HEK293T (cell line): Measurements from ENCODE around the gene ERC1.

Source experiments
- CTCF ChIA-PET: fragments of 350-600 bp; formaldehyde crosslinking; extraction: SDS; loops from one replicate; lab custom pipeline; 2021; ENCODE audit warnings: antibody characterized with exemption, inconsistent platforms; lab: Yijun Ruan, JAX
- POLR2A ChIA-PET: fragments of 350-600 bp; formaldehyde crosslinking; extraction: SDS; loops from one replicate; lab custom pipeline; 2020; ENCODE audit warnings: antibody characterized with exemption, inconsistent platforms; lab: Yijun Ruan, JAX
- DNase-seq: peaks from one replicate; pipeline ENCODE4 v3.0.0; 2012; ENCODE audit warnings: mixed read lengths; ENCODE audit errors: extremely low spot score
- ARNT ChIP-seq: fragments of 450-650 bp; IDR thresholded peaks from 2 replicates; pipeline ENCODE4 v1.6.1; 2017; ENCODE audit warnings: mild to moderate bottlenecking
- BHLHE40 ChIP-seq: fragments of 450-650 bp; IDR thresholded peaks from 2 replicates; pipeline ENCODE4 v1.6.1; 2016; ENCODE audit warnings: mild to moderate bottlenecking, moderate library complexity, borderline replicate concordance
- CTBP1 ChIP-seq: fragments of 450-650 bp; IDR thresholded peaks from 2 replicates; pipeline ENCODE4 v1.6.1; 2016; ENCODE audit warnings: borderline replicate concordance
- ELF4 ChIP-seq: fragments of 450-650 bp; IDR thresholded peaks from 2 replicates; pipeline ENCODE4 v1.6.1; 2017; ENCODE audit warnings: antibody characterized with exemption
- FOXA1 ChIP-seq: fragments of 450-650 bp; IDR thresholded peaks from 2 replicates; pipeline ENCODE4 v1.6.1; 2016; ENCODE audit warnings: mild to moderate bottlenecking
- FOXK2 ChIP-seq: fragments of 450-650 bp; IDR thresholded peaks from 2 replicates; pipeline ENCODE4 v1.6.1; 2016; ENCODE audit warnings: mild to moderate bottlenecking
- FOXM1 ChIP-seq: fragments of 450-650 bp; IDR thresholded peaks from 2 replicates; pipeline ENCODE4 v1.6.1; 2017; ENCODE audit warnings: mild to moderate bottlenecking, borderline replicate concordance
- HDGF ChIP-seq: fragments of 450-650 bp; IDR thresholded peaks from 2 replicates; pipeline ENCODE4 v1.6.1; 2017; ENCODE audit warnings: antibody characterized with exemption, borderline replicate concordance
- L3MBTL2 ChIP-seq: fragments of 450-650 bp; conservative IDR thresholded peaks from 2 replicates; pipeline ENCODE4 v1.6.1; 2016; ENCODE audit warnings: mild to moderate bottlenecking
- LEF1 ChIP-seq: fragments of 450-650 bp; IDR thresholded peaks from 2 replicates; pipeline ENCODE4 v1.6.1; 2017; ENCODE audit warnings: mild to moderate bottlenecking, borderline replicate concordance
- NFRKB ChIP-seq: fragments of 450-650 bp; IDR thresholded peaks from 2 replicates; pipeline ENCODE4 v1.6.1; 2016; ENCODE audit warnings: mild to moderate bottlenecking, moderate library complexity
- SP1 ChIP-seq: fragments of 450-650 bp; IDR thresholded peaks from 2 replicates; pipeline ENCODE4 v1.6.1; 2017
- SUZ12 ChIP-seq: fragments of 450-650 bp; IDR thresholded peaks from 2 replicates; pipeline ENCODE4 v1.6.1; 2016; ENCODE audit warnings: mild to moderate bottlenecking
- TARDBP ChIP-seq: fragments of 450-650 bp; IDR thresholded peaks from 2 replicates; pipeline ENCODE4 v1.6.1; 2016
- ZNF384 ChIP-seq: fragments of 450-650 bp; IDR thresholded peaks from 2 replicates; pipeline ENCODE4 v1.6.1; 2016
- TF ChIP-seq, protein P1 (sequence below): fragments of 450-650 bp; IDR thresholded peaks from 2 replicates; pipeline ENCODE4 v1.6.1; 2016

The ERC1 gene

GRCh38 chr12:1375323-1375722, 384.3 kb downstream of the ERC1 start:
- POLR2A ChIA-PET = no interaction called here
- no peak for DNase-seq
- no peak for TF ChIP-seq NFRKB
- TF ChIP-seq FOXA1 = no peak
- no peak for TF ChIP-seq TARDBP
- TF ChIP-seq ARNT = no peak
- TF ChIP-seq LEF1 = no peak
- no peak for TF ChIP-seq ZNF384
- TF ChIP-seq ELF4 = no peak
- no peak for TF ChIP-seq BHLHE40
- no peak for TF ChIP-seq L3MBTL2
- TF ChIP-seq FOXM1 = no peak
- no peak for TF ChIP-seq SP1
- TF ChIP-seq CTBP1 = no peak
- no peak for TF ChIP-seq FOXK2
- no peak for TF ChIP-seq HDGF
- TF ChIP-seq, protein P1, sequence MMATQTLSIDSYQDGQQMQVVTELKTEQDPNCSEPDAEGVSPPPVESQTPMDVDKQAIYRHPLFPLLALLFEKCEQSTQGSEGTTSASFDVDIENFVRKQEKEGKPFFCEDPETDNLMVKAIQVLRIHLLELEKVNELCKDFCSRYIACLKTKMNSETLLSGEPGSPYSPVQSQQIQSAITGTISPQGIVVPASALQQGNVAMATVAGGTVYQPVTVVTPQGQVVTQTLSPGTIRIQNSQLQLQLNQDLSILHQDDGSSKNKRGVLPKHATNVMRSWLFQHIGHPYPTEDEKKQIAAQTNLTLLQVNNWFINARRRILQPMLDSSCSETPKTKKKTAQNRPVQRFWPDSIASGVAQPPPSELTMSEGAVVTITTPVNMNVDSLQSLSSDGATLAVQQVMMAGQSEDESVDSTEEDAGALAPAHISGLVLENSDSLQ = no peak
- no peak for TF ChIP-seq SUZ12
- CTCF ChIA-PET = no interaction called here

DNA sequence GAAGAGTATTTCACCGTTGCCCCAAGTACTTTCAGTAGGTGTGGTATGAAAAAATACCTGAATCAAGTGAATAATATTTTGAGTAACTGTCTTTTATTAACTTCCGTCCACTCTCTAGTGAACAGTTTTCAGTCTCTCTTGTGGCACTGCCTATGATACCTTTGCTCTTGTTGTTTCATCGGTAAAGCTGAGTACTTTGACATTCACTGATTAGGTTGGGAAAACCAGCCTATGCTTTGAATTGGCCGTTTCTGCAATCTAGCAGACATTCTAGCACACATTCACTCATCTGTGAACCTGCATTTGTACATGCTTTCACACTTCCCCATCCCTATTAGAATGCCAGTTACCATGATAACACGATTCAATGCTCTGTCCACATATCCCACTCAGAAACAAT, 386.1 kb downstream of the ERC1 start:
- no peak for DNase-seq
- TF ChIP-seq FOXM1 = no peak
- TF ChIP-seq FOXA1 = no peak
- no peak for TF ChIP-seq ARNT
- TF ChIP-seq NFRKB = no peak
- no peak for TF ChIP-seq SUZ12
- no peak for TF ChIP-seq TARDBP
- TF ChIP-seq HDGF = no peak
- no peak for TF ChIP-seq SP1
- no peak for TF ChIP-seq ELF4
- TF ChIP-seq, protein P1 = no peak
- no peak for TF ChIP-seq CTBP1
- no peak for TF ChIP-seq ZNF384
- TF ChIP-seq BHLHE40 = no peak
- TF ChIP-seq LEF1 = no peak
- TF ChIP-seq L3MBTL2 = no peak
- TF ChIP-seq FOXK2 = no peak
- CTCF ChIA-PET = no interaction called here
- POLR2A ChIA-PET = no interaction called here

DNA sequence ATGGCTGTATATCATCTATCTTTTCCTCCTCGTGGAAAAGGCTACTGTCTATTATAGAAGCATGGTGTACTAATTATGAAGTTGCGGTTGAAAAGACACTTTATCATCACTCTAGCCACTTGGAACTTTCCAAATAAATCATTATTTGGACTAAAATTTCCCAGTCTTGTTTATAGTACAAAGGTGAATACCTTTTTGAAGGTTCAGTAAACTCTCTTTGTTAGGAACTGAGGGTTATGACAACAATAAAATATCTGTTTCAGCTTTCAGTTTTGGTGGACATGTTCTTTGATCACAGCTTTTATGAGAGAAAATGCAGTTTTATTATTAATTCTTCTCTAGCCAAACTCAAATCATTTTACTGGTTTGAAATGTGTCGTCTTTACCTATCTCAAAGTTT, 386.7 kb downstream of the ERC1 start:
- ChIA-PET POLR2A (no interaction called here), CTCF (no interaction called here)
- TF ChIP-seq ZNF384 (no peak), SP1 (no peak), CTBP1 (no peak), FOXM1 (no peak), SUZ12 (no peak), ELF4 (no peak), FOXA1 (no peak), LEF1 (no peak), L3MBTL2 (no peak), BHLHE40 (no peak), TARDBP (no peak), FOXK2 (no peak), ARNT (no peak), NFRKB (no peak), HDGF (no peak)
- TF ChIP-seq, protein P1 = no peak
- DNase-seq = no peak

GRCh38 chr12:1380171-1380851, 389.3 kb downstream of the ERC1 start:
- DNase-seq = no peak
- TF ChIP-seq ARNT (no peak), ELF4 (no peak), SP1 (no peak), HDGF (no peak), NFRKB (no peak), BHLHE40 (no peak), FOXM1 (no peak), ZNF384 (no peak), TARDBP (no peak), FOXK2 (no peak), LEF1 (no peak), CTBP1 (no peak)
- TF ChIP-seq, protein P1 = no peak
- ChIA-PET CTCF (no interaction called here), POLR2A (interaction anchor here (0.6 kb wide), 1 partner anchor 82 kb away, joined by 3 read pairs; no protein-coding TSS in a partner anchor)

DNA sequence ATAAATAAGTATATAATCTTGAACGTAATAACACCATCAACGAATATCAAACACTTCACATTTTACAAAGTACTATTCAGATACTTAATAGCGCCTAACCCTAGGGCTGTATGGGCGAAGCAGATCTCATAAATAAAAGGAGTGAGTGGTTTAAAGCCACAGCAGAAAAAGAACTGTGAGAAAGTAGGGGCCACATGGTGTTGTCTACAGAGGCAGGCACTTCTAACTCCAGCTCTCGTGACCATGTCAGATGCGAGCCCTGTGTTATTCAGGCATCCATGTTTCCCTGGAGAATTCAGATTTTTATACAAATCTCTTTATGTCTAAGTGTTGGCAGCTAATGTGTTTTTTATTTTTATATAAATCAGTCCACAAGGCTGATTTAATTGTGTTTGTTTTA, 391.1 kb downstream of the ERC1 start:
- TF ChIP-seq FOXM1 = no peak
- TF ChIP-seq, protein P1 = no peak
- no peak for TF ChIP-seq SUZ12
- no peak for TF ChIP-seq LEF1
- TF ChIP-seq HDGF = no peak
- no peak for TF ChIP-seq ARNT
- TF ChIP-seq NFRKB = no peak
- no peak for TF ChIP-seq SP1
- no peak for TF ChIP-seq FOXA1
- TF ChIP-seq TARDBP = no peak
- POLR2A ChIA-PET = interaction anchor here (1.3 kb wide), 1 partner anchor 433 kb away, joined by 4 read pairs; the partner anchor contains the start of gene RAD52
- CTCF ChIA-PET = no interaction called here
- no peak for DNase-seq
